Adrenal gland (tissue), 12 donors: ENCODE results near the gene NUDT21. TPM values are rescaled to one million over a fixed set of nuclear protein-coding genes. Genes with fewer than 3 reads are reported as not detected.

Experiments
- DNase-seq, 7 donors: peaks; one replicate each; pipeline ENCODE4 v3.0.0-alpha.2; 2019 to 2020
- H3K27ac ChIP-seq, 5 donors: fragments of 200-600 bp; sonication (generic) in 4 of 5; 1 replicate in 3 of 5; 2 replicates in 2 of 5; pipeline versions ENCODE4 v1.5.1 to v1.8.0; 2016 to 2020; ENCODE audit warnings: mild to moderate bottlenecking in 1 of 5
- H3K27me3 ChIP-seq: fragments of 200-600 bp; 2 replicates; pipeline ENCODE4 v1.8.0; 2021
- H3K36me3 ChIP-seq, 2 donors: fragments of 200-600 bp; replicated peaks in 1 of 2; 1 replicate in 1 of 2; 2 replicates in 1 of 2; pipeline versions ENCODE4 v1.5.1 to v1.8.0; 2018 to 2022
- H3K4me1 ChIP-seq, 2 donors: fragments of 200-600 bp; replicated peaks in 1 of 2; 1 replicate in 1 of 2; 2 replicates in 1 of 2; pipeline versions ENCODE4 v1.5.1 to v1.8.0; 2018 to 2021
- H3K4me3 ChIP-seq, 4 donors: fragments of 200-600 bp; sonication (generic) in 3 of 4; one replicate each; pipeline ENCODE4 v1.5.1; 2016 to 2018
- H3K9me3 ChIP-seq, 3 donors: fragments of 200-600 bp; sonication (generic) in 1 of 3; replicated peaks in 1 of 3; 1 replicate in 2 of 3; 2 replicates in 1 of 3; pipeline versions ENCODE4 v1.5.1 to v1.8.0; 2016 to 2021
- POLR2A ChIP-seq, 2 donors: fragments of 450-650 bp; IDR thresholded peaks; one replicate each; pipeline ENCODE4 v1.6.1; 2017; ENCODE audit warnings: antibody characterized with exemption in 2 of 2, mild to moderate bottlenecking in 2 of 2, moderate library complexity in 1 of 2
- WGBS, 4 donors: extraction: QIAGEN DNeasy Blood & Tissue Kit in 2 of 4; methylation state at CpG; one replicate each; pipeline versions ENCODE4 v1.1.5 to v1.1.7; 2013 to 2017; 5-methylcytosine and 5-hydroxymethylcytosine counted together
- intact Hi-C, 2 donors: fragments of 100-400 bp; cut with DNase I; formaldehyde crosslinking; loops; one replicate each; pipeline versions ENCODE4 v1.14.1 to v1.15.0; 2022 to 2023
- polyA plus RNA-seq, 3 donors: library from polyadenylated mRNA; stranded (reverse); fragments of 200-250 nt in 2 of 3; fragments of 350-450 nt in 1 of 3; fragmentation: Illumina TruSeq in 1 of 3; extraction: RNeasy Lipid Tissue Mini Kit (QIAGEN cat#74804) in 1 of 3; gene quantifications; one replicate each; pipeline ENCODE4 v1.2.3, GENCODE V29; 2013 to 2014
- total RNA-seq, 9 donors: library from RNA; depleted of rRNA in 4 of 9; stranded (reverse); fragments of >200 nt in 4 of 9; fragments of 120-200 nt in 1 of 9; fragmentation: NEBNext Ultra II Directional in 1 of 9; extraction: Animal tissue kit (Norgen Biotek cat#: 25700) in 1 of 9; gene quantifications; one replicate each; pipeline versions ENCODE4 v1.1.0 to v1.2.4, GENCODE V29; 2013 to 2023
- TF ChIP-seq, protein P1 (sequence below), 6 experiments: fragments of 450-650 bp in 4 of 6; fragments of 200-600 bp in 2 of 6; sonication (generic) in 1 of 6; IDR thresholded peaks; 1 replicate in 5 of 6; 2 replicates in 1 of 6; pipeline versions ENCODE4 v1.5.1 to v1.8.0; 2016 to 2021; ENCODE audit warnings: antibody characterized with exemption in 6 of 6, mild to moderate bottlenecking in 2 of 6, moderate library complexity in 1 of 6
- donor health status: healthy with polysubstance abuse.
- donor health status: Bipolar disorder and iron deficiency.
- donor health status: DM: yes; HTN: yes; CAD: no.
- donor health status: DM: no; HTN: no; CAD: no.
- donor health status: DM: no; HTN: no; CAD: no.
- donor health status: DM: yes; HTN: yes; CAD: no.

The NUDT21 gene
- total and polyA plus RNA-seq, 12 donors: 20.1 to 113 (median 77.1) TPM

DNA sequence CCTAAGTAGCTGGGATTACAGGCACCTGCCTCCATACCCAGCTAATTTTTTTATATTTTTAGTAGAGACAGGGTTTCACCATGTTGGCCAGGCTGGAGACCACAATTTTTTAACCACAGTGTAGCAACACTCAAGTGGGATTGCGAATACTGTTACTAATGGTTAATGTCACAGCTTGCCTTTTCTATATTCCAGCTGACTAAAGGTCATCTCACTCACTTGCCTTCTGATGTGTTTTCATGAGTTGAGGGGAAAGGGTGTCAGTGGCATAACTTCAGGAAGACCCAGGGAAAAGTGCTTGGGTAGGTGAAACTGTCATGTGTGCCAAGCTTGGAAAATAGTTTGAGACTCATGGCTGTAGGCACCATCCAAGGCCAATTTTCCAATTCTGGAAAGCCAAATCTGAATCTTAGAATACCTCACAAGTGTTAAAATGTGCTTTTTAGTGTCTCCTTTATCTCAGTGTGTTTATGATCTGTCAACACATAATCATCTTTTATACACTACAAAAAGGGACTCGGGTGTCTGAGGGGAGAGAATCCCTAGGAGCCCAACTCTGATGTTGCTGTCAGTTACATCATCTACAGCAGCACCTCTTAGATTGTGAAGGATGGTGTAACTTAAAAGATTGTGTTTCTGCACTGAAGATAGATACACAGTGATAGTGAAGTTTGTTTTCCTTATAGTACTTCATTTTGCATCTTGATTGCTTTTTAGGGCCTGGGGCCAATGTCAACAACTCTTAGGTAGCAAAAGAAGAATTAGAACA, 27.3 kb upstream of the NUDT21 start:
- TF ChIP-seq, protein P1, sequence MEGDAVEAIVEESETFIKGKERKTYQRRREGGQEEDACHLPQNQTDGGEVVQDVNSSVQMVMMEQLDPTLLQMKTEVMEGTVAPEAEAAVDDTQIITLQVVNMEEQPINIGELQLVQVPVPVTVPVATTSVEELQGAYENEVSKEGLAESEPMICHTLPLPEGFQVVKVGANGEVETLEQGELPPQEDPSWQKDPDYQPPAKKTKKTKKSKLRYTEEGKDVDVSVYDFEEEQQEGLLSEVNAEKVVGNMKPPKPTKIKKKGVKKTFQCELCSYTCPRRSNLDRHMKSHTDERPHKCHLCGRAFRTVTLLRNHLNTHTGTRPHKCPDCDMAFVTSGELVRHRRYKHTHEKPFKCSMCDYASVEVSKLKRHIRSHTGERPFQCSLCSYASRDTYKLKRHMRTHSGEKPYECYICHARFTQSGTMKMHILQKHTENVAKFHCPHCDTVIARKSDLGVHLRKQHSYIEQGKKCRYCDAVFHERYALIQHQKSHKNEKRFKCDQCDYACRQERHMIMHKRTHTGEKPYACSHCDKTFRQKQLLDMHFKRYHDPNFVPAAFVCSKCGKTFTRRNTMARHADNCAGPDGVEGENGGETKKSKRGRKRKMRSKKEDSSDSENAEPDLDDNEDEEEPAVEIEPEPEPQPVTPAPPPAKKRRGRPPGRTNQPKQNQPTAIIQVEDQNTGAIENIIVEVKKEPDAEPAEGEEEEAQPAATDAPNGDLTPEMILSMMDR (IDR thresholded peaks at IDR 0.05): no peak
- TF ChIP-seq POLR2A (IDR thresholded peaks at IDR 0.05): no peak
- peaks cover 0 to 35% of the 10 kb centered on the region in 2 donors for H3K36me3 ChIP-seq
- H3K4me1 ChIP-seq: peaks cover 16 to 23% of the 10 kb centered on the region in 2 donors
- no peak overlapping the region for H3K4me3 ChIP-seq
- no peaks in the 10 kb centered on the region for H3K27me3 ChIP-seq
- no peaks in the 10 kb centered on the region for H3K9me3 ChIP-seq
- WGBS, 4 donors: 86 to 100% (median 92%) methylated on average over 2 of the region's 2 CpGs
- peak overlapping the region in 1 of 5 donors; percentile 8 for H3K27ac ChIP-seq
- intact Hi-C loops: no loop called here
- no peak for DNase-seq

DNA sequence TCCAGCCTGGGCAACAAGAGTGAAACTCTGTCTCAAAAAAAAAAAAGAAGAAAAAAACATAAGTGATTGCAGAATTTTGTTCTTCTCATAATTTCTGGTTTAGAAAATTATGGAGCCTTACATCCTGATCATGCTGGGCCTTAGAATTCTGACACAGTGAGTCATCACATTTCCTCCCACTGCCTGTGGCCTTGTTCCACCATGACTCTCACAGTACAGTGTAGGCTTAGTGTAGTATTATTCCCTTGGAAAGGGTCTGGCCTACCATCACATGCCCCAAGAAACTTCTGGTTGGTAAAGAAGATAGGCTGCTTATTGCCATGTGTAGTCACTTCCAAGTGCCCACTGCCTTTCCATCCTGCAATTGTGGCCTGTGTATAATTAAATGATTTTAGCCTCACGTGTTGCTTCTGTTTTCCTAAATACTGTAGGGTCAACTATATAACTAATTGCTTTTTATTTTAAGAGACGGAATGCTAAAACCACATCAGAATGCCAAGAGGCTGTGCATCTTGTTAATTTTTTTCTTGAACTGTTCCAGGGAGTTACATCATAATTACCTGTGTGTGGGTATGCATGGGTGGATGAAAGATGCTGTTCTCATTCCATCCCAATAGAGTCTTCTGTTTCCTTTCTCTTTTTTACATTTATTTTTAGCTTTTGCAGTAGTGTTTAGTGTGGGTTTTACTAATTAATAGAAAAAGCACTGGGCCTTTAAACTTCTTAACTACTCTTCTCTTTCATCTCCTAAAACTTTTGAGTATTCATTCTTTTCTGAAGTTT, 26.2 kb upstream of the NUDT21 start:
- DNase-seq: peak; percentile 42 to 76 (median 65)
- no peaks in the 10 kb centered on the region for H3K27me3 ChIP-seq
- peaks cover 13 to 23% of the 10 kb centered on the region in 2 donors for H3K4me1 ChIP-seq
- H3K4me3 ChIP-seq: no peak overlapping the region
- TF ChIP-seq, protein P1 (IDR thresholded peaks at IDR 0.05): no peak
- TF ChIP-seq POLR2A (IDR thresholded peaks at IDR 0.05): no peak
- H3K27ac ChIP-seq: peak overlapping the region in 4 of 5 donors; percentile 20 to 73 (median 51)
- peaks cover 0 to 43% of the 10 kb centered on the region in 2 donors for H3K36me3 ChIP-seq
- intact Hi-C loops: no loop called here
- no peaks in the 10 kb centered on the region for H3K9me3 ChIP-seq
- 86 to 91% (median 89%) methylated on average over 2 of the region's 2 CpGs for WGBS, 4 donors

DNA sequence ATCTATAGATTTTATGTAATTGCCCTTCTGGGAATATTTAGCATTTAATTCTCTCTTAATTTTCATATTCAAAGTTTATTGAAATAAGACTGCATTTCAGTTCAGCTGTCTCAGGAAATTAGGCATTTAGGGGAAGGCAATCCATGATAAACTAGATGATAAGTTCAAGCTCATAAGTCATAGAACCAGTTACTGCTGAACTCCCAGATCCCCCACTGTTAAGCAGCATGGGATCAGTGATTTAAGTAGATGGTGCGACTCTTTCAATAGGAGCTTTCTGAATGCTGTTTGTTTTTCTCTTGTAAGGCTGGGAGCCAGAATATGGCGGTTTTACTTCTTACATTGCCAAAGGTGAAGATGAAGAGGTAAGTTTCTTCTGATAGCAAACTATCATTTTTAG, 24.1 kb upstream of the NUDT21 start:
- 80 to 94% (median 86%) methylated on average over 2 of the region's 2 CpGs for WGBS, 4 donors
- TF ChIP-seq, protein P1 (IDR thresholded peaks at IDR 0.05): no peak
- TF ChIP-seq POLR2A (IDR thresholded peaks at IDR 0.05): no peak
- DNase-seq: no peak
- Histone ChIP-seq H3K9me3 (no peaks in the 10 kb centered on the region), H3K27me3 (no peaks in the 10 kb centered on the region), H3K27ac (peak overlapping the region in 2 of 5 donors; percentile 29 to 61), H3K36me3 (peaks cover 0 to 63% of the 10 kb centered on the region in 2 donors), H3K4me3 (no peak overlapping the region), H3K4me1 (peaks cover 3 to 20% of the 10 kb centered on the region in 2 donors)
- intact Hi-C loops: no loop called here

DNA sequence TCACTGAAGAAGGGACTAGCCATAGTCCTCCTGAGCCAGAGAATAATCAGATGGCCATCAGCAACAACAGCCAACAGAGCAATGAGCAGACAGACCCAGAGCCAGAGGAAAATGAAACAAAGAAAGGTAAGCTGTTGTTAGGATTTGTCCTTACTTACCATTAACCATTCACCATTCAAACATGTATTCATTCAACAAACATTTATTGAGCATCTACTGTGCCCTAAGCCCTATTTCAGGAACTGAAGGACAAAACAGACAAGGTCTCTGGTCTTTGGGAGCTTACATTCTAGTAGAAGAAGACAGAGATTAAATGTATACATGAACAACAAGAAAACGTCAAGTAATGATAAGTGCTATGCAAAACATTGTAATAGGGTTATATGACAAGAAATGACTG, 19.5 kb upstream of the NUDT21 start:
- H3K36me3 ChIP-seq: peaks cover 0 to 91% of the 10 kb centered on the region in 2 donors
- TF ChIP-seq, protein P1 (IDR thresholded peaks at IDR 0.05): no peak
- TF ChIP-seq POLR2A (IDR thresholded peaks at IDR 0.05): no peak
- H3K9me3 ChIP-seq: no peaks in the 10 kb centered on the region
- intact Hi-C loops: no loop called here
- H3K27ac ChIP-seq: no peak overlapping the region
- no peaks in the 10 kb centered on the region for H3K27me3 ChIP-seq
- no peak overlapping the region for H3K4me3 ChIP-seq
- 79 to 97% (median 91%) methylated on average over 1 of the region's 1 CpG for WGBS, 4 donors
- peaks cover 0 to 4% of the 10 kb centered on the region in 2 donors for H3K4me1 ChIP-seq
- no peak for DNase-seq
